HG03045 (cell line): ENCODE data around the gene KIAA1217.
"Not testable (repeated sequence)": the region's sequence is repeated elsewhere in the genome, so short reads cannot be mapped to it uniquely, and the experiment has no call there.

Experiments
- ATAC-seq: cut with Tn5 transposase; IDR thresholded peaks from one replicate; pipeline ENCODE4 v1.9.1; 2021; ENCODE audit warnings: mild to moderate bottlenecking, moderate library complexity; ENCODE audit not compliant: unreplicated experiment

KIAA1217 gene

GRCh38 chr10:24434961-24435360 lies 226.0 kb downstream of the KIAA1217 start:
- ATAC-seq = no peak

- no peak for ATAC-seq
Observed at GRCh38 chr10:24435374-24435773, 226.4 kb downstream of the KIAA1217 start.

DNA sequence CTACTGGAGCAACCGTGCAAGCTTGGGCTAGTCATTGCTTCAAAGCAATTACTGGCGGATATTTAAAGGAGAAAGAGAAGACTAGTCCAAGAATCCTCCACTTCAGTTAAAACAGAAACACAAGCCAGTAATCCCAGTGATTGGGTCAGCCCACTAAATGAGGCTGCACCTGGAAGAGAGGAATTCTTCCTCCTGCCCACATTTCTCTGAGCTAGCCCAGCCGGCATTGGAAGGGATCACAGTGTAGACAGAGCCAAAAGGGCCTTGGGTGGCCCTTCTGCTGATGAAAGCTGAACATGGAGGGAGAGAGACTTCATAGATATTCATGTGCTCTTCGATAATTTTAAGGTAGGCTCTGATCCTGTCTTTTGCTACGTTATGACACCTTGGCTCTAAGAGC lies 228.4 kb downstream of the KIAA1217 start:
- ATAC-seq = no peak

- no peak for ATAC-seq
Observed at GRCh38 chr10:24438800-24439199, 229.9 kb downstream of the KIAA1217 start.

DNA sequence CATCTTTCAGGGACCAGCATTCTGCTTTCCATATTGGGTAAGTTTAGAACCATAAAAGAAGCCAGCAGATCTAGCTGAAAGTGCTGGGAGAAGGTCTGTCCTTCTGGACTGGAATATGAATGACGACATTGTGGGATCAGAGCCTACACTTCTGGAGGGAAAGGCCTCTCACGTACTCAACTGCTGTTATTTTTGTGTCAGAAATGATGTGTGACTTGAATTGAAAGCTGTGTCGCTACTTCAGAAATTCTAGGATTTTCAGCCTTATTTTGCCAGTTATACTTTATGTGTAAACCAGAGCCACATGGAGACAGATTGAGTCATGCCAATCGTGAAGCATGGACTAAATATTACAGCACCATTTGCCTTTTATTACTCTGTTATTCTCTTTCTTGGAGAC lies 231.0 kb downstream of the KIAA1217 start:
- ATAC-seq = no peak

- ATAC-seq = no peak
Observed at GRCh38 chr10:24440817-24441797, 232.2 kb downstream of the KIAA1217 start.

DNA sequence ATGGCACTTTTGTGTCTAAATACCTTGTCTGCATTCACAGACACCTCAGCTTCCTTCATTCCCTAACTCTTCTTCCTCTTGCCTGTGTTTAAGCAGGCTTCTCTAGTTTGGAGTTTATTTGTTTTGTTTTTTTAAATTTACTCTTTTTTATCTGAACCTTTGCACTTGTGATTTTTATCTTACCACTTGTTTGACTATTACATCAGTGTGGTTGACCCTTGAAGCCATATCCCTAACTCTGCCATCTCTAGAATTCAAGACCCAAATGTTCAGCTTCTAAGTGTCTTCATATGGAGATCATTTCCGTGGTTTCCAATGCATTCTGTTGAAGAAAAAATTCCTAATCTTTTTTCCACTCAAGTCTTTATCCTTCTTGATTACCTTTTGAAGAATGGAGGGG lies 233.3 kb downstream of the KIAA1217 start:
- no peak for ATAC-seq

- not testable (repeated sequence) for ATAC-seq
Observed at GRCh38 chr10:24442641-24443174, 233.8 kb downstream of the KIAA1217 start.

DNA sequence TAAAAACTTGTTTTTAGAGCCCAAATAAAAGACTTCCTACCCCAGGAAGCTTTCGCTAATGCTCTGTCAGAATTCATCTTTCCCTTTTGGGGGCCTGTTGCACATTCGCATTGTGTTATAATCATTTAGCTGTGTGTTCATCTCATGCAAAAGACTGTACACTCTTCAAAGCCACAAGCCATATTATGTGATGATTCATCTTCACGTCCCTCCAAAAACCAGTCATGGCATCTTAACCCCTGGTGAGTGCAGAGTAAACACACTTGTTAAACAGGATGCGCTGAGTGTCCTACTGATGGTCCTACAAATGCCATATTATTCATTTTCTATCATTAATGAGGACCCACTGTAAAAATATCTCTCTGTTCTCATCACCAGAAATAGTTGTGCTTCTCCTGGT lies 235.4 kb downstream of the KIAA1217 start:
- ATAC-seq = no peak

GRCh38 chr10:24445958-24446357 lies 237.0 kb downstream of the KIAA1217 start:
- not testable (repeated sequence) for ATAC-seq

GRCh38 chr10:24446739-24447138 lies 237.8 kb downstream of the KIAA1217 start:
- no peak for ATAC-seq

- ATAC-seq = no peak
Observed at GRCh38 chr10:24448351-24448999, 239.5 kb downstream of the KIAA1217 start.

GRCh38 chr10:24449321-24449740 lies 240.4 kb downstream of the KIAA1217 start:
- ATAC-seq = peak; percentile 84

DNA sequence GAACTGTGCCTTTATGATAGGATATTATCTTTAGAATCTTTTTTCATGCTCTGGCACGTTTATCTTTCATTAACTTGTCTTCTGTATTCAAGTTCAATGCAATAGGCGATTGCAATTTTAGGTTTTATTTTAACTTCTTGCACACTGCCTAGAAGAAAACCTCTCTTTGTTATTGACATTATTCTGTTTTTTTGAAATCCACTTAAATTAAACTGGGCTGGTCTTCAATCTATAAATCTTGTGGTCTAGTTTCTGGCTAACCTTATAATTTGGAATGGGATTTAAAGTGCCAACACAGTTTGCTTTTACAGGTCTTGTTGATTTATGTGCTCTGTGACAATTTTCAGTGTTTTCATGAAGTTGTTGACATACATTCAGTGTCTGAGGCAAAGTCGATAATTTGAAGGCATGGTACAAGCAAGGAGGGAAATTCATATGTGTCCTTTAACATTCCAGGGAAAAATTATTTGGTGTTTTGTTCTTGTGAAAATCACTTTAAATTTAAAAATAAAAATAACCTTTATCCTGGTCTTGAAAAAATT lies 240.9 kb downstream of the KIAA1217 start:
- ATAC-seq = no peak

DNA sequence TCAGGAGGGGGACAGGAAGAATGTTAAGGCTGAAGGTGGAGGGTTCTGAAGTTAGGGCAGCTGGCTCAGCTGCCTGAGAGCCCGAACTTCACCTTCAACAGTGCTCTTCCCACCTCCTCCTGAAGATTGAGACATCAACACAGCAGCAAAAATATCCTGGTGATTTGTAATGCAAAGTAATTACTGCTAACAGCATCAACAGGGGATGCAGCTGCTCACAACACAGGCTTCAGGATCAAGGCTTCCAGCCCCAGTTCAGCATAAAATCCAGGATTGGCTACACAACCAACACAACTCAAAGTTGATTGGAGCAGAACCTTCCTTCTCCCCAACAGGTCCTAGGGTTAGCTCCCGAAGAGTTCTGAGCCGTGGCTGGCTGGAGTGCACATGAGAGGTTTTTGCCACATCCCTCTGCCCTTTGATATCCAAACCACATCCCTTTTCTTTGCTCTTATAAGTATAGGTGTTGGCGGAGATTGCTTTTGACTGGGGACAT lies 242.4 kb downstream of the KIAA1217 start:
- no peak for ATAC-seq

DNA sequence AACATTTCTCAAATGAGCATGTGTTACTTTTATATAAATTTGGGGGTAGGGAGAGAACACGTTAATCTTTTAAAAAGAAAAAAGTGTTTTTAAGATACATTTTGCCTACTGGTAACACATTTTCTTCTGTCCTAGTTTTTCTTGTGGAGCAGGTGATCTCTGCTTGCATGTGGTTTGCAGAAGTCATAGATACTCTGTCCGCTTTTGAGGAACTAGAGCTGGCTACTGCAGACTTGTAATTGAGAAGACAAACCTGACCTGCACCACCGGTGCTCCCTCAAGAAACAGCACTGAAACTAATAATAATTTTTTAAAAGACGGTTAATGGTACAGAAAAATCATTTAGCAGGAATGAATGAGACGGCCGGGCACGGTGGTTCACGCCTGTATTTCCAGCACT lies 243.1 kb downstream of the KIAA1217 start:
- ATAC-seq = no peak

DNA sequence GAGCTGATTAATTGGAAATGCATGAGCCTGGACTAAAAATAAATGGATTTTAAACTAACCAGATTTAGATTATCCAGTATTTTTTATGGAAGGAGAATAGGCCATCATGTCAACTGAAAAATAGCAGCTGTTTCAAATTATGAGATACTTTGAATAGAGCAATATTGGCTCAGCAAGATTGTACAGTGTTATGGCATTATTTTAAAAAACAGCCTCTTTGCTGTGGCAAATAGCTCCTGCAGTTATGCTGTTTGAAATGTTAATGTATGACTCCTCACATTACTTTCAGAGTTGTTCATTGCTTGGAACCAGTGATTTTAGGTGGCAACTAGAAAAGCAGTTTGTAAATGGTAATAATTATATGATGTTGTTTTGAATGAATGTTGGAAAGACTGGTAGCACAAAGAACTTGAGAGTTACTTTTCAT lies 244.5 kb downstream of the KIAA1217 start:
- no peak for ATAC-seq

DNA sequence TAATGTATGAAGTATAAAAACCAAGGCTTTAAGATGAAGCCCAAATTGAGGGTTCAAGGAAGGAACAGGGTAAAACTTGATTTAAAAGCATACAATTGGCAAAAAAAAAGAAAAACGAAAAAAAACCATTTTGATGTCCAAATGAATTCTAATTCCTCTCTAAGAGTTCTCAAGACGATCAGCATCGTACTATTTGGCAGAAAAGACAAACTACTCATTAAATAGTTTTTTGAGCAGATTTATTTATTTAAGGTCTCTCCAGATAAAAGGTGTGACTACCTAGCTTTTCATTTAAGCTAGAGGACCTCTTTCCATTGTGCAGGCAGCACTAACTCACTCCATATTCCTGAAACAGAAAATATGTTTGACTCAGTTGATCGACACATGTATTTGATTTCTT lies 245.0 kb downstream of the KIAA1217 start:
- no peak for ATAC-seq

DNA sequence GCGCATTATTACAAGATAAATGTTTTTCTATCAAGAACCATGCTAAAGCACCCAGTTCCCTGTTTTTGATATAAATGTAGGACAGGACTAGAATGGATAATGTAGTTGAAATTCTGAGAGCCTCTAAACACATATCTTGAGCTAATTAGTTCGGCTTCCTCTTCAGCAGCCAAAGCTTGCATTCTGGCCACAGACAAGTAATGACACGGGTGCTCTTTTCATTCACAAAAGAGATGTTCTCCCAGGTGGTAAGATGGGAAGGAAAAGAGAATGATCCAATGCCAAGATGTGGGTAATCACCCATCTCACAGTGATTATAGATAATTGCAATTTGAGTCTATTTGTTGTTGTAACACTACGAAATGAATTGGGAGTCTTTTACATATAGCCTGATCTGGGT lies 246.5 kb downstream of the KIAA1217 start:
- ATAC-seq = no peak

GRCh38 chr10:24456322-24456721 lies 247.4 kb downstream of the KIAA1217 start:
- ATAC-seq = no peak

DNA sequence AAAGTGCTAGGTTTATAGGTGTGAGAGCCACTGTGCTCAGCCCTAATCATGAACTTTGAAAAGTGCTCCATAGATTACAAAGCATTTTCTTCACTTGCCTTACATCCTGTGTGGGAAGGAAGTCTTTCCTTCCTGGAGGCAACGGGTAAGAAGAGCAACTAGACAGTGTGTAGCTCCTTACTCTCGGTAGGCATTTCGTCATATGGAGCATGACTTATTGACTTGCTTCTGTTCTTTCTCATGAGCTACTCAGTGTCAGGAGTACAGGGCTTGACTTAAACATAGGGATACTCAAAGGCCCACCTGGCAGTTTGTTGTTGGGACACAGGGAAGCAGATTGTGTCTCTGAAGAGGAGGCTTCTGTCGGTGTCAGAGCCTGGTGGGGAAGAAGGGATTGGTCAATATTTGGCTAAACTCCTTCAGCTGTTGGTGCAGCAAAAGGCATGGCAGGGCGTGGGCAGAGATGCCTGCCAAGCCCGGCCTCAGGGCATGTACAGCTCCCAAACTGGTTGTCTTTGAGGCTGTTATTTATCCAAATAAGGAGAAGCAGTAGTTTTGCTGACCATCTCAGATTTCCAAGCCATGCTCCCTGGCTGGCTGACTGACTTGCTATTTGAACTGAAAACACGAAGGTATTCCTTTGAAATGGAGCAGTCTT lies 248.9 kb downstream of the KIAA1217 start:
- no peak for ATAC-seq
